GM23338 (cell line): ENCODE data around the gene CHMP5. TPM values are rescaled to one million over a fixed set of nuclear protein-coding genes. Genes with fewer than 3 reads are reported as not detected.

Source experiments
- ATAC-seq: fragments of 200-7000 bp; cut with Tn5 transposase; 3 replicates; pipeline ENCODE4 v1.9.1; 2020
- DNase-seq: peaks from one replicate; pipeline ENCODE4 v3.0.0-alpha.2; 2015; ENCODE audit warnings: low spot score
- H2AFZ ChIP-seq: fragments of 200-600 bp; sonication (generic); 2 replicates; pipeline ENCODE4 v1.8.0; 2016; ENCODE audit warnings: antibody characterized with exemption, mild to moderate bottlenecking, moderate library complexity
- H3F3A ChIP-seq: fragments of 200-600 bp; sonication (generic); replicated peaks from 2 replicates; pipeline ENCODE4 v1.8.0; 2017; ENCODE audit warnings: antibody characterized with exemption, mixed run types, low read depth
- H3K27ac ChIP-seq: fragments of 200-600 bp; sonication (generic); 2 replicates; pipeline ENCODE4 v1.6.1; 2016; ENCODE audit warnings: low read depth
- H3K27me3 ChIP-seq: fragments of 200-600 bp; sonication (generic); 2 replicates; pipeline ENCODE4 v1.8.0; 2016; ENCODE audit warnings: mild to moderate bottlenecking, mixed run types, moderate library complexity; ENCODE audit not compliant: insufficient read depth
- H3K36me3 ChIP-seq: fragments of 200-600 bp; sonication (generic); 2 replicates; pipeline ENCODE4 v1.8.0; 2016; ENCODE audit warnings: mild to moderate bottlenecking; ENCODE audit not compliant: insufficient read depth
- H3K4me1 ChIP-seq: fragments of 200-600 bp; sonication (generic); 2 replicates; pipeline ENCODE4 v1.8.0; 2016; ENCODE audit warnings: mild to moderate bottlenecking, moderate library complexity; ENCODE audit not compliant: insufficient read depth
- H3K4me2 ChIP-seq: fragments of 200-600 bp; sonication (generic); 2 replicates; pipeline ENCODE4 v1.7.1; 2017; ENCODE audit warnings: mixed run types
- H3K4me3 ChIP-seq: fragments of 200-600 bp; sonication (generic); 2 replicates; pipeline ENCODE4 v1.6.1; 2016; ENCODE audit warnings: mixed run types
- H3K79me2 ChIP-seq: fragments of 200-600 bp; sonication (generic); replicated peaks from 2 replicates; pipeline ENCODE4 v1.8.0; 2017; ENCODE audit warnings: mild to moderate bottlenecking; ENCODE audit not compliant: insufficient read depth
- H3K9me2 ChIP-seq: fragments of 200-600 bp; sonication (generic); 2 replicates; pipeline ENCODE4 v1.8.0; 2017; ENCODE audit not compliant: insufficient read depth
- H4K20me1 ChIP-seq: fragments of 200-600 bp; sonication (generic); replicated peaks from 2 replicates; pipeline ENCODE4 v1.8.0; 2017; ENCODE audit warnings: mild to moderate bottlenecking; ENCODE audit not compliant: insufficient read depth
- H3K27ac Mint-ChIP-seq: 2 replicates; pipeline ENCODE4 v1.8.0; 2020; ENCODE audit warnings: inconsistent platforms, mild to moderate bottlenecking, moderate library complexity, mixed read lengths
- H3K27me3 Mint-ChIP-seq: 3 replicates; pipeline ENCODE4 v1.8.0; 2022; ENCODE audit warnings: low read depth, mild to moderate bottlenecking, moderate library complexity, mixed read lengths, inconsistent platforms; ENCODE audit not compliant: insufficient read depth, poor library complexity
- H3K36me3 Mint-ChIP-seq: 3 replicates; pipeline ENCODE4 v1.8.0; 2021; ENCODE audit warnings: low read depth, mild to moderate bottlenecking, inconsistent platforms, moderate library complexity, mixed read lengths
- H3K4me1 Mint-ChIP-seq: 3 replicates; pipeline ENCODE4 v1.8.0; 2020; ENCODE audit warnings: mild to moderate bottlenecking, inconsistent platforms, mixed read lengths
- H3K4me3 Mint-ChIP-seq: 3 replicates; pipeline ENCODE4 v1.8.0; 2021; ENCODE audit warnings: moderate library complexity, mild to moderate bottlenecking, inconsistent platforms, mixed read lengths
- H3K9me3 Mint-ChIP-seq: 3 replicates; pipeline ENCODE4 v1.8.0; 2020; ENCODE audit warnings: moderate library complexity, mild to moderate bottlenecking, inconsistent platforms, mixed read lengths
- CREB1 ChIP-seq: fragments of 250-450 bp; sonication (Bioruptor Pico); IDR thresholded peaks from 2 replicates; pipeline ENCODE4 v1.5.0; 2020; ENCODE audit warnings: low read depth, mild to moderate bottlenecking, moderate library complexity
- ETS1 ChIP-seq: IDR thresholded peaks from 2 replicates; pipeline ENCODE4 v1.6.1; 2016; ENCODE audit warnings: antibody characterized with exemption
- EZH2 ChIP-seq: fragments of 200-600 bp; sonication (generic); IDR thresholded peaks from one replicate; pipeline ENCODE4 v1.8.0; 2017; ENCODE audit warnings: antibody characterized with exemption, mild to moderate bottlenecking, low read depth; ENCODE audit not compliant: unreplicated experiment
- NANOG ChIP-seq: IDR thresholded peaks from 2 replicates; pipeline ENCODE4 v1.6.1; 2016; ENCODE audit warnings: antibody characterized with exemption, borderline replicate concordance
- STAT1 ChIP-seq: IDR thresholded peaks from one replicate; pipeline ENCODE4 v1.6.1; 2016; ENCODE audit warnings: antibody characterized with exemption; ENCODE audit not compliant: unreplicated experiment
- ZNF114 ChIP-seq: fragments of 250-450 bp; sonication (Bioruptor Pico); IDR thresholded peaks from 2 replicates; pipeline ENCODE4 v1.5.0; 2020; ENCODE audit warnings: mild to moderate bottlenecking, moderate library complexity
- polyA plus RNA-seq: library from polyadenylated mRNA; unstranded; fragments of >200 nt; fragmentation: Nextera tagmentation; extraction: Ambion mirVana; gene quantifications from 2 replicates; pipeline ENCODE4 v1.2.1, GENCODE V29; 2016
- total RNA-seq: library from RNA; depleted of rRNA; stranded (reverse); fragments of >200 nt; shearing (Covaris generic); gene quantifications from 2 replicates; pipeline ENCODE4 v1.2.3, GENCODE V29; 2014
- TF ChIP-seq, protein P1 (sequence below): fragments of 250-450 bp; sonication (Bioruptor Pico); IDR thresholded peaks from 2 replicates; pipeline ENCODE4 v1.5.0; 2020; ENCODE audit warnings: mild to moderate bottlenecking, moderate library complexity

Gene CHMP5
- total and polyA plus RNA-seq, 2 experiments from 2014 or later = 30.9 to 77.8 TPM

DNA sequence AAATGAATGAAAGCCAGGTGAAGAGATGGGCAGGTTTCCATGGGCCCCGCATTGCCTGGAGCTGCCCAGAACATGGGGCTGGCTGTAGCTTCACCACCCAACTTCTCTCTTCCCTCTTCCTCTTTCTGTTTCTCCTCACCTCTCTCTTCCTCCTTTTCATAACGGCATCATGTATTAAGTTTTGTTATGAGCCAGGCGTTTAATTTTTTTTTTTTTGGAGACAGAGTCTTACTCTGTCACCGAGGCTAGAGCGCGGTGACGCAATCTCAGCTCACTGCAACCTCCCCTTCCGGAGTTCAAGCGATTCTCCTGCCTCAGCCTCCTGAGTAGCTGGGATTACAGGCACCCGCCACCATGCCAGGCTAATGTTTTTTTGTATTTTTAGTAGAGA, 37.8 kb upstream of the CHMP5 start:
- Histone ChIP-seq H3K79me2 (no peaks in the 10 kb centered on the region), H4K20me1 (no peaks in the 10 kb centered on the region), H3K27me3 (no peaks in the 10 kb centered on the region), H3K4me3 (no peak overlapping the region), H3K4me2 (no peak overlapping the region), H2AFZ (no peak overlapping the region), H3F3A (no peaks in the 10 kb centered on the region), H3K4me1 (no peaks in the 10 kb centered on the region), H3K9me2 (no peaks in the 10 kb centered on the region), H3K27ac (no peak overlapping the region), H3K36me3 (no peaks in the 10 kb centered on the region)
- Mint-ChIP-seq H3K27ac (no peak overlapping the region), H3K36me3 (no peaks in the 10 kb centered on the region), H3K9me3 (no peaks in the 10 kb centered on the region), H3K27me3 (peaks cover 3% of the 10 kb centered on the region), H3K4me1 (peaks cover 7% of the 10 kb centered on the region; the same call in 2 of the 3 replicates), H3K4me3 (no peak overlapping the region)
- DNase-seq (no peak), ATAC-seq (no peak)
- TF ChIP-seq ETS1 (no peak), NANOG (no peak), CREB1 (no peak), ZNF114 (CRISPR knock-in tag) (no peak), STAT1 (no peak), EZH2 (no peak)
- TF ChIP-seq, protein P1, sequence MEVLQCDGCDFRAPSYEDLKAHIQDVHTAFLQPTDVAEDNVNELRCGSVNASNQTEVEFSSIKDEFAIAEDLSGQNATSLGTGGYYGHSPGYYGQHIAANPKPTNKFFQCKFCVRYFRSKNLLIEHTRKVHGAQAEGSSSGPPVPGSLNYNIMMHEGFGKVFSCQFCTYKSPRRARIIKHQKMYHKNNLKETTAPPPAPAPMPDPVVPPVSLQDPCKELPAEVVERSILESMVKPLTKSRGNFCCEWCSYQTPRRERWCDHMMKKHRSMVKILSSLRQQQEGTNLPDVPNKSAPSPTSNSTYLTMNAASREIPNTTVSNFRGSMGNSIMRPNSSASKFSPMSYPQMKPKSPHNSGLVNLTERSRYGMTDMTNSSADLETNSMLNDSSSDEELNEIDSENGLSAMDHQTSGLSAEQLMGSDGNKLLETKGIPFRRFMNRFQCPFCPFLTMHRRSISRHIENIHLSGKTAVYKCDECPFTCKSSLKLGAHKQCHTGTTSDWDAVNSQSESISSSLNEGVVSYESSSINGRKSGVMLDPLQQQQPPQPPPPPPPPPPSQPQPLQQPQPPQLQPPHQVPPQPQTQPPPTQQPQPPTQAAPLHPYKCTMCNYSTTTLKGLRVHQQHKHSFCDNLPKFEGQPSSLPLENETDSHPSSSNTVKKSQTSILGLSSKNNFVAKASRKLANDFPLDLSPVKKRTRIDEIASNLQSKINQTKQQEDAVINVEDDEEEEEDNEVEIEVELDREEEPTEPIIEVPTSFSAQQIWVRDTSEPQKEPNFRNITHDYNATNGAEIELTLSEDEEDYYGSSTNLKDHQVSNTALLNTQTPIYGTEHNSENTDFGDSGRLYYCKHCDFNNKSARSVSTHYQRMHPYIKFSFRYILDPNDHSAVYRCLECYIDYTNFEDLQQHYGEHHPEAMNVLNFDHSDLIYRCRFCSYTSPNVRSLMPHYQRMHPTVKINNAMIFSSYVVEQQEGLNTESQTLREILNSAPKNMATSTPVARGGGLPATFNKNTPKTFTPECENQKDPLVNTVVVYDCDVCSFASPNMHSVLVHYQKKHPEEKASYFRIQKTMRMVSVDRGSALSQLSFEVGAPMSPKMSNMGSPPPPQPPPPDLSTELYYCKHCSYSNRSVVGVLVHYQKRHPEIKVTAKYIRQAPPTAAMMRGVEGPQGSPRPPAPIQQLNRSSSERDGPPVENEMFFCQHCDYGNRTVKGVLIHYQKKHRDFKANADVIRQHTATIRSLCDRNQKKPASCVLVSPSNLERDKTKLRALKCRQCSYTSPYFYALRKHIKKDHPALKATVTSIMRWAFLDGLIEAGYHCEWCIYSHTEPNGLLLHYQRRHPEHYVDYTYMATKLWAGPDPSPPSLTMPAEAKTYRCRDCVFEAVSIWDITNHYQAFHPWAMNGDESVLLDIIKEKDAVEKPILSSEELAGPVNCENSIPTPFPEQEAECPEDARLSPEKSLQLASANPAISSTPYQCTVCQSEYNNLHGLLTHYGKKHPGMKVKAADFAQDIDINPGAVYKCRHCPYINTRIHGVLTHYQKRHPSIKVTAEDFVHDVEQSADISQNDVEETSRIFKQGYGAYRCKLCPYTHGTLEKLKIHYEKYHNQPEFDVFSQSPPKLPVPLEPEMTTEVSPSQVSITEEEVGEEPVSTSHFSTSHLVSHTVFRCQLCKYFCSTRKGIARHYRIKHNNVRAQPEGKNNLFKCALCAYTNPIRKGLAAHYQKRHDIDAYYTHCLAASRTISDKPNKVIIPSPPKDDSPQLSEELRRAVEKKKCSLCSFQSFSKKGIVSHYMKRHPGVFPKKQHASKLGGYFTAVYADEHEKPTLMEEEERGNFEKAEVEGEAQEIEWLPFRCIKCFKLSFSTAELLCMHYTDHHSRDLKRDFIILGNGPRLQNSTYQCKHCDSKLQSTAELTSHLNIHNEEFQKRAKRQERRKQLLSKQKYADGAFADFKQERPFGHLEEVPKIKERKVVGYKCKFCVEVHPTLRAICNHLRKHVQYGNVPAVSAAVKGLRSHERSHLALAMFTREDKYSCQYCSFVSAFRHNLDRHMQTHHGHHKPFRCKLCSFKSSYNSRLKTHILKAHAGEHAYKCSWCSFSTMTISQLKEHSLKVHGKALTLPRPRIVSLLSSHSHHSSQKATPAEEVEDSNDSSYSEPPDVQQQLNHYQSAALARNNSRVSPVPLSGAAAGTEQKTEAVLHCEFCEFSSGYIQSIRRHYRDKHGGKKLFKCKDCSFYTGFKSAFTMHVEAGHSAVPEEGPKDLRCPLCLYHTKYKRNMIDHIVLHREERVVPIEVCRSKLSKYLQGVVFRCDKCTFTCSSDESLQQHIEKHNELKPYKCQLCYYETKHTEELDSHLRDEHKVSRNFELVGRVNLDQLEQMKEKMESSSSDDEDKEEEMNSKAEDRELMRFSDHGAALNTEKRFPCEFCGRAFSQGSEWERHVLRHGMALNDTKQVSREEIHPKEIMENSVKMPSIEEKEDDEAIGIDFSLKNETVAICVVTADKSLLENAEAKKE = no peak
